GM19193 (cell line): Measurements from ENCODE around the gene CNN2.

Experiments
- POLR2A ChIP-seq: IDR thresholded peaks from 4 replicates; pipeline ENCODE4 v1.6.1; 2011; ENCODE audit not compliant: insufficient read depth, insufficient read length; ENCODE audit errors: extremely low read depth

Gene CNN2

GRCh38 chr19:1070931-1071791 is 44.8 kb downstream of the CNN2 start:
- no peak for TF ChIP-seq POLR2A

DNA sequence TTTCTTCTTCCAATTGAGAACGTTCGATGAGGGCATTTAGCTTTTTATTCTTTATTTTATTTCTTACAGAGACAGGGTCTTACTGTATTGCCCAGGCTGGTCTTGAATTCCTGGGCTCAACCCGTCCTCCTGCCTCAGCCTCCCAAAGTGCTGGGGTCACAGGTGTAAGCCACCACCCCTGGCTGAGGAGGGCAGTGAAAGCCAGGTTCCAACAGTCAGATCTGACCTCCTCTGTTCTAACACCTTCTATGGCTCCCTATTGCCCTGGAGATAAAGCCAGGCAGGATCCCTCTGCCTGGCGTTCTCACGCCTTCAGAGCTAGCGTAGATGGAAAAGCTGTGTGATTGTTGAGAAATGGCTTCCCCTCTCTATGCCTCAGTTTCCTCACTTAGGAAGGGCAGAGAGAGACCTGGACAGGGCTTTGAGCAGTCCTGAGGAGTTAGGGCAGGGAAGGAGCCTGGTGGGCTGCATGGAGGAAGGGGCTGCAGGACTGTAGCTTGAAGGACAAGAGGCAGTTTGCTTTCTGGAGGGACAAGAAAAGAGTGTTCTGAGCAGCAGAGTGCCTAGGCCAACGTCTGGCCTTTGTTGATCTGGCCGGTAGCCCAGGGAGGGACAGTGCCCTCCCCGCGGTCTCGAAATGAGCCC is 46.1 kb downstream of the CNN2 start:
- TF ChIP-seq POLR2A, result no peak

DNA sequence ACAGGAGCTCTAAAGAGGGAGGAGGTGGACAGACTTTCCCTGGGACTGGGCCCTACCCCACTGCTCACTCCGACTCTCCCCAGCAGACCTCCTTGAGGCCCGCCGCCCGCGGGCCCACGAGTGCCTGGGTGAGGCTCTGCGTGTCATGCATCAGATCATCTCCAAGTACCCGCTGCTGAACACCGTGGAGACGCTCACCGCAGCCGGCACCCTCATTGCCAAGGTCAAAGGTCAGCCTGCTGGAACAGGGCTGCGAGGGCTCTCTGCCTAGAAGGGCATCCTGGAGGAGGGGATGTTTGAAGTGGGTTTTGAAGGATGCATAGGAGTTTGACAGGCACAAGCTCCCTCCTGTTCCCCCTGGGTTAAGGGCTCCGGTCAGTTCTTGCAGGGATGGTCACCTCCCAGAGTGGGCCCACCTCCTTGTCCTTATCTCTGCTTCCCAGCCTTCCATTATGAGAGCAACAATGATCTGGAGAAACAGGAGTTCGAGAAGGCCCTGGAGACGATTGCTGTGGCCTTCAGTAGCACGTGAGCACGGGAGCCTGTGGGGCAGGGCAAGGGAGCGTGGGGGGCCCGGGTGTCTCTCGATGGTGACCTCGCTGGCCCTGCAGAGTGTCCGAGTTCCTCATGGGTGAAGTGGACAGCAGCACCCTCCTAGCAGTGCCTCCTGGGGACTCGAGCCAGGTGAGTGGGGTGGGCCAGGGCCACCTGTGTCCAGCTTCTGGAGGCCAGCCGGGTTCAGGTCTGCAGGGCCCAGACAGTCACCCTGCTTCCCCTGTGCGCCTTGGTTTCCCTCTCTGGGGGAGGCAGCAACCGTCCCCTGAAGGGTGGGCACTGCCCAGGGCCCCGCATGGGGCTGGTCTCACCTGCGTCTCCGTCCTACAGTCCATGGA is 46.9 kb downstream of the CNN2 start:
- no peak for TF ChIP-seq POLR2A

DNA sequence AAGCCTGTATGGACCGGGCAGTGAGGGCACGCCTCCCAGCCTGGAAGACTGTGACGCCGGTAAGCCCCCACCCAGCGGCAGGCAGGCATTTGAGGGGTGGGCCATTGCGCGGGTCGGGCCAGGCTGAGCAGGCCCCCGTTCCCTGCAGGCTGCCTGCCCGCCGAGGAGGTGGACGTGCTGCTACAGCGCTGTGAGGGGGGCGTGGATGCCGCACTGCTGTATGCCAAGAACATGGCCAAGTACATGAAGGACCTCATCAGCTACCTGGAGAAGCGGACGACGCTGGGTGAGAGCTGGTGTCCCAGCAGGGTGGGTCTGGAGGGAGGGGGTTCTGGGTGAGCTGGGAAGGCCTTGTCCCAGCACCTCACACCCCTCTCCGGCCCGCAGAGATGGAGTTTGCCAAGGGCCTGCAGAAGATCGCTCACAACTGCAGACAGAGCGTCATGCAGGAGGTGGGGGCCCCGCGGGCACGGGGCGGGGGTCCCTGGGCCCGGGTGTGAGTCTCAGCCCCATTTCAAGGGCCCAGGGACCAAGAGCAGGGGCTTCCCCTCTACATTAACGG is 47.6 kb downstream of the CNN2 start:
- TF ChIP-seq POLR2A, result no peak

- no peak for TF ChIP-seq POLR2A
Measured at GRCh38 chr19:1074544-1075283, 48.3 kb downstream of the CNN2 start.

- TF ChIP-seq POLR2A, result no peak
Measured at GRCh38 chr19:1076046-1076386, 49.6 kb downstream of the CNN2 start.

DNA sequence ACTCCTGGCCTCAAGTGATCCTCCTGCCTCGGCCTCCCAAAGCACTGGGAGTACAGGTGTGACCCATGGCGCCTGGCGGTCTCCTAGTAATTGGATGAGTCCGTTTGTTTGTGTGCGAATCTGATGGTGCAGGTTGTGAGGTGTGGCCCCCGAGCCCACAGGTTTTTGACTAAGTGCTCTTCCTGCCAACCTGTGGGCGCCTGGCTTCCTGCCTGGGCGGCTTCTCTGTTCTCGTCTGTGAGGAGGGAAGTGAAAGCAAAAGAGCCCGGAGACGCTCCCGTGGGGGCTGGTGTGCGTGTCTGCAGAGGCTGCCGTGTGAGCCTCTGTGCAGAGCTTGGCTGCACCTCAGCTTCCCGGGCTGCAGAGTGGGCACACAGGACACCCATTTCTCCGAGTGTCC is 50.5 kb downstream of the CNN2 start:
- TF ChIP-seq POLR2A, result no peak

DNA sequence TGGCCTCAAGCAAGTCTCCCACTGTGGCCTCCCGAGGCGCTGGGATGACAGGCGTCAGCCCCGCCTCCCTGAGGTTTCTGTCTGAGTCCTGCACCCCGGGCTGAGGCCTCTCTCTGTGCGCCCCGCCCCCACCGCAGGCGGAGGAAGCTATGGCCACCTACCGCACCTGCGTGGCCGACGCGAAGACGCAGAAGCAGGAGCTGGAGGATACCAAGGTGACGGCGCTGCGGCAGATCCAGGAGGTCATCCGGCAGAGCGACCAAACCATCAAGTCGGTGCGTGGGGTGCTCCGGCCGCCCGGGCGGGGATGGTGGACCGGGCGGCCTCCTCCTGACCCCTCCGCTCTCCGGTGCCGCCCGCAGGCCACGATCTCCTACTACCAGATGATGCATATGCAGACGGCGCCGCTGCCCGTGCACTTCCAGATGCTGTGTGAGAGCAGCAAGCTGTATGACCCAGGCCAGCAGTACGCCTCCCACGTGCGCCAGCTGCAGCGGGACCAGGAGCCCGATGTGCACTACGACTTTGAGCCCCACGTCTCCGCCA is 53.2 kb downstream of the CNN2 start:
- no peak for TF ChIP-seq POLR2A

GRCh38 chr19:1080360-1081161 is 54.2 kb downstream of the CNN2 start:
- no peak for TF ChIP-seq POLR2A

DNA sequence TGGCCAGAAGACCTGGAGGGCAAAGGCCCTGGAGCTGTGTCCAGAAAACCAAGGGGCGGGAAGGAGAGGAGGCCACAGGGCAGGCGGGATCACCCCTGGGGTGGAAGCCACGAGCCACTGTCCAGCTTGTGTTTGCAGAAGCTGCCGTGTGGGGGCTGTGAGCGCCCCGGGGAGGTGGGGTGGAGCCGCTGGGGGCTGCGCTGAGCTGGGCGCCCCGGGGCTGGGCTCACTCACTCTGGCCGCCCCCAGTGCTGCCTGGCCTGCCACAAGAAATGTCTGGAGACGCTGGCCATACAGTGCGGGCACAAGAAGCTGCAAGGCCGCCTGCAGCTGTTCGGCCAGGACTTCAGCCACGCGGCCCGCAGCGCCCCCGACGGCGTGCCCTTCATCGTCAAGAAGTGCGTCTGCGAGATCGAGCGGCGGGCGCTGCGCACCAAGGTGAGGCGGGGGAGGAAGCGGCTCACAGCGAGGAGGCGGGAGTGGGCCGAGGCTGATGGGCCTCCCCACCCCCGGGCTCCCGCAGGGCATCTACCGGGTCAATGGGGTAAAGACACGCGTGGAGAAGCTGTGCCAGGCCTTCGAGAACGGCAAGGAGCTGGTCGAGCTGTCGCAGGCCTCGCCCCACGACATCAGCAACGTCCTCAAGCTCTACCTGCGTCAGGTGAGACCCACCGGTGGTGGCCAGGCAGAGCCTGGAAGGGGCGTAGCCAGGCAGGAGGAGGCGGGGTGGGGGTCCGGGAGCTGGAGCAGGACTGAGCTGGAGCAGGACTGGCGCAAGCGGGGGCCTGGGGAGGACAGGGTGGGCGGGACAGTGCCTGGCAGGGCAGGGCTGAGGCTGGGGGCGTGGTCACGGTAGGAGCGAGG is 55.1 kb downstream of the CNN2 start:
- no peak for TF ChIP-seq POLR2A

DNA sequence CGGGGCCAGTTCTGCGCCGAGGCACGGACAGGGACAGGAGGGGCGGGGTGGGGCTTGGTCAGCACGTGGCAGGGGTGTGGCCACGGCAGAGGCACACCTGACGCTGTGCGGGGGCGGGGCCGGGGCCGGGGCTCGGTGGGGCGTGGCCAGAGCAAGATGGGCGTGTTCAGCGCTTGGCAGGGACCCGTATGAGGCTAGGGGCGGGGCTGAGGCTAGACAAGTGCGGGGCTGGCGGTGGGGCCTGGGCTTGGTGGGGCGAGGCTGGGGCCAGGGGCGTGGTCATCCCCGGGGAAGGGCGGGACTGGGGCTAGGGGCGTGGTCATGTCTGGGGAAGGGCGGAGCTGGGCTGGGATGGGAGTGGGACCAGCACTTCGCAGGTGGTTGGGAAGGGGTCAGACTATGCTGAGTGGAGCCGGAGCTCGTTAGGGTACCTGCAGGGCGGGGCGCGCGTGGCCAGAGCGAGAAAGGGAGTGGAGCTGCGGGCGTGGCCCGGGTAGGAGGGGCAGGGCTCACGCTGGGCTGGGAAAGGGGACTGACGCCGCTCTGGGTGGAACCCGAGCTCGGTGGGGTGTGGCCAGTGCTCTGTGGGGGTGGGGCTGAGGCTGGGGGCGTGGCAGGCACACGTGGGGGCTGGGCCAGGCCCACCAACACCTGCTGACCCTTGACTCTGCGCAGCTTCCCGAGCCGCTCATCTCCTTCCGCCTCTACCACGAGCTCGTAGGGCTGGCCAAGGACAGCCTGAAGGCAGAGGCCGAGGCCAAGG is 55.9 kb downstream of the CNN2 start:
- TF ChIP-seq POLR2A, result no peak
